NCI-H1694 (cell line): Measurements from ENCODE around the gene JAG1.
A peak's percentile ranks its signal among the peaks of the same experiment; 100 is the strongest.

Experiments
- DNase-seq: peaks from one replicate; lab custom pipeline; 2025; lab: John Stamatoyannopoulos, UW

The JAG1 gene

DNA sequence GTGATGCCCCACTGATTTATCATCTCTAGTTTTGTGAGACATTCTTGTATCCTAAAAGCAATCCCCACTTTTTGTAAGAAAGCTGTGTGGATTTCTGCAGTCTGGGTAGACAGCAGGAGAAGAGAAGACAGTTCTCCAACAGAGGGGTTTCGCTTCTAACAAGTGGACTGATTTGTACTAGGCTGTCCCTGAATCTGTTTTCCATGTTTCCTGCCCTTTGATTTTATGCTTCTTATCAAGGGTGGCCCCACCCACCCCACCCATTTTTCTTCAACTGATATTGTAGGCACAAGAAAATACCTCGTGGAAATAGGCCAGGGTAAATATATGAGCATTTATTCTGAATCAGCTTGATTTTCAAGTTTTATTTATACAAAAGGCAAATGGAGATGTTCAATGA, 25.7 kb upstream of the JAG1 start:
- no peak for DNase-seq

GRCh38 chr20:10696650-10697049, 22.9 kb upstream of the JAG1 start:
- DNase-seq = no peak

DNA sequence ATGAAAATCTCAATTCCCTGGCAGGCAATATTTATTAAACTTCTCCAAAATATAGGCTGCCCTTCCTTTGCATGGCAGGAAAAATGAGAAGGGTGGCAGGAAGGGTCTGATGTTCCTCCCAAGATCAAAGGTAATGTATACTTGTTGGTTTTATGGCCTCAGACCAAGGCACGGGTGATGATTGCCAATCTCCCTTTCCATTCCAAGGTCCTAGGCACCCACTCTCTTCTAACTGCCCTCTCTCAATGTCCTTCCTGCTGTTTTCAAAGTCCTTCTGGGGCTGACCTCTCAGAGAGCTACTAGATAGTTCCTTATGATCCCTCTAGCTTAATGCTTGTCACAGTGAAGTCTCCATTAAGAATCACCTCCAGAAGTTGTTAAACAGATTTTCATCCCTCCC, 15.6 kb upstream of the JAG1 start:
- no peak for DNase-seq

GRCh38 chr20:10687895-10688294, 14.1 kb upstream of the JAG1 start:
- DNase-seq = no peak

DNA sequence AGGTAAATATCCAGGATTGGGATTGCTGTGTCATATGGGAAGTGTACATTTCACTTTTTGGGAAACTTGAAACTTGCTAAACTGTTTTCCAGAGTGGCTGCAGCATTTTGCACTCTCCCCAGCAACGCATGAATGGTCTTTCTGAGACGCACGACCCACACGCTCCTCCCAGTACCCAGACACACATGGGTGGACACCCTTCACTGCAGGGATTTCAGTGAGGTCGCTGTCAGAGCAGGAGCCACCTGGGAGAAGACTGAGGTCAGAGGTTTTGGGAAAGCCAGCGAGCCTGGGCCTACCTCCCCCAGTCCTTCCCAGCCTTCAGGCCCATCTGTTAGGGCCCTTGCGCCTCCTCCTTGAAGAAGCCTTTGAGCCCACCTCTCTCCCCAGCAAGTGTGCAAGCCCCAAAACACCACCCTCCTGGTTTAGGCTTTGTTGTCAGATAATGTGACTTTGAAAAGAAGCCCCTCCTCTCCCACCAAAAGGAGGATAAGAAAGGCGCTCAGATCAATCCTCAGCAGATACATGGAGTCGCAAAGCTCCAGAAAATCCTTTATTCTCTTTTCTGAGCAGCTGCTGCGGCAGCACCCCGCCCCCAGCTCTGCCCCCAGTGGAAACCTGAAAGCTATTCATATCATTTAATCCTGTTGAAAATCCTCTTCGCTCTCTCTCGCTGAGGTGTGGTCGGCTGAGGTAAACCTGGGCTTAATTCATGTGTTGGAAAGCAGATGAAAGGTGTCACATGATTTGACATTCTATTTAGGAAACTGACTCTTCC, 12.7 kb upstream of the JAG1 start:
- DNase-seq = no peak

DNA sequence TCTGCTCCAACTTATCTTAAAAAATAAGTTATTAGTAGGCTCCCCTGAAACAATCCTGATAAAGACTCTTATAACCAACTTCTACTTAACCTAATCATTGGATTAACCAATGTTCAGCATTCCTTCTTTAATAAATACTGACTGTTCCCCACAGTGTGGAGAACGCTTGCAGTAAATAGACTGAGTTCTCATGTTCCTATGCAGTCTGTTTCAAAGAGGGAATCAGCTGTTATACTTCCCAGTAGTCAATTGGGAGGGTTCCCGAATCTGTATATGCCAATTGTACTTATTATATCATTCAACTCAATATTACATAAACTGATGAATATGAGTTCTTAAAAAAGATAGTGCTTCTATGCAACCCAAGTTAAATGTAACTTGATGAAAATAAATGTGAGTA, 9.7 kb upstream of the JAG1 start:
- no peak for DNase-seq

DNA sequence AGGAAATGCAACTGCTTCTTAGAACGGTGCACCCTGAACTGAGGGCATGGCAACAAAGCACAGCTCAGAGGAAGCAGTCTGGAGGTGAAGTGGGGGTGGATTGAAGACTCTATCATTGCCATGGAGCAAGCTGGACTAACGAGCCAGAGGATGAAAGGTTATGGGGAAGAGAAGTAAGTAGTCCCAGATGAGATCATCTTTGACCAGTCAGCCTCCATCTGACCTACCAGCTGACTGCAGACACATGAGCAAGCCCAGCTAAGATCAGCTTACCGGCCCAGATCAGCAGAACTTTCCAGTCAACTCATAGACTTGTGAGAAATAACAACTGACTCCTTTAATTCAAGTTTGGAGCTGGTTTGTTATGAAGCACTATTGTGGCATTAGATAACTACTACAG, 9.1 kb upstream of the JAG1 start:
- no peak for DNase-seq

- no peak for DNase-seq
Measured at GRCh38 chr20:10681494-10681893, 7.7 kb upstream of the JAG1 start.

- DNase-seq = no peak
Measured at GRCh38 chr20:10680571-10680970, 6.8 kb upstream of the JAG1 start.

GRCh38 chr20:10679269-10679668, 5.5 kb upstream of the JAG1 start:
- DNase-seq = no peak

- DNase-seq = no peak
Measured at GRCh38 chr20:10676518-10676917, 2.7 kb upstream of the JAG1 start.

DNA sequence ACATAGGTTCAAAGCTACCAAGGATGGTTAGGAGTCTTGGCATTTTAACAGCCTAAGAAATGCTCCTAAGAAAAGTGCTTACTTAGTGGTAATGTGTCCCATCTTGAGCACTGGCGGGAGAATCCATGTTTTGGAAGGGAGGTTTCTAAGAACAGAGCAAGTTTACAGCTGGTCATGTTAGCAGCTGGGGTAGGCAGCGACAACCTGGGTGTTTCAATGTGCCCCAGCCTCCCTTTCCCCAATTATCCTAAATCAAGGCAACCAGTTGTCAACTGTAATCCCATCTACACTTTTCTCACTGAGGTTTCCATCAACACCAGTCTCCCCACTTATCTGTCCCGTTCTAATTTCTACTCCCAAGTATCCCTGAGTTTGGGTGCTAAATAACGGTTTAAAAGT, 1.6 kb upstream of the JAG1 start:
- no peak for DNase-seq

DNA sequence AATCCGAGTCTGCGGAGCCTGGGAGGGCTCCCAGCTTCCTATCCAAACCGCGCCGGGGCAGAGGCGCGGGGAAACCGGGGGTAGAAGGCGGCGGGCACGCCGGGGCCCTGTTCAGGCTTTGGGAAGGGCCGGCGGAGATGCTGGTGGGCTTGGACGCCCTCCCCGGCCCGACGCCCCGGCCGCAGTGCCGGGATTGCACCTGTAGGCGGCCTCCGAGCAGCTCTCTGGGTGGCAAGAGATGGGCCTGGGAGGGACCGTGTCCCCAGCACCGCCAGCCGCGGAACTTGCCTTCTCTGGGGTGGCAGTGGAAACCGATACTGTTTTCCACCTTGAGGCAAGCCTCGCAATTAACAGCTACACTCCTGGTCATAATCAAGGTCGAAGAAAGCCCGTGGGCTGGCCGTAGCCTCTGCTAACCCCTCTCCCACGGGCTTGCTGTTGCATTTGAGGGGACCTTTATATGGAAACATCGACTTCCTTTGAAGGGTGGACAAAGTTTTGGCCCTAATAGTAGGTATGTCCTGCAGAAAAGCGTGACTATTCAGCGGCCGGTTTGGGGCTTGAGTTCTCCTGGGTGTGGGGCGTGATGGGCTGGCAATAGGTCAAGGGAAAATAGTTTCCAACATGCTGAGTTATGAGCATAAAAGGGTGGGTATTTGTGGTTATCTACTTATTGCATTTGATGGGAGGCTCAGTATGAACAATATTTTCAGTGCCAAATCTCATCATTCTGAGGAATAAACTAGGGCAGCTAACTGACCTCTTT, 1.1 kb upstream of the JAG1 start:
- DNase-seq = peak; percentile 35

GRCh38 chr20:10673176-10673841, 490 bp downstream of the JAG1 start:
- DNase-seq = no peak

DNA sequence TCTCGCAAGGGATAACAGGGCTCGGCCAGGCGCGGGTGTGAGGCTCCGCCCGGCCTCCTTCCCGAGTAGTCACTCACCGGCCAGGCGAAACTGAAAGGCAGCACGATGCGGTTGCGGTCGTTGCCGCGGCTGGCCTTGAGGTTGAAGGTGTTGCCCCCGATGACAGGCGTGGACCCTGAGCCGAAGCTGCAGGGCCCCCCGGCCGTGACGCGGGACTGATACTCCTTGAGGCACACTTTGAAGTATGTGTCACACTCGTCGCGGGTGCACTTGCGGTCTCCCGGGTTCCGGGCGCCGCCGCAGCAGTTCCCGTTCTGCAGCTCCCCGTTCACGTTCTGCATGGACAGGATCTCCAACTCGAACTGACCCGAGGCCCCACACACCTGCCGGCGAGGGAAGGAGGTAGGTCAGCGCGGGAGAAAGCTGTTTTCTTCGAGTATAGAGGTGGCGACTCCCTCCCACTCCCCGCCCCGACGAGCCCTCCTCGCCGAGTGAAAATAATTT, 1.1 kb downstream of the JAG1 start:
- DNase-seq = no peak

DNA sequence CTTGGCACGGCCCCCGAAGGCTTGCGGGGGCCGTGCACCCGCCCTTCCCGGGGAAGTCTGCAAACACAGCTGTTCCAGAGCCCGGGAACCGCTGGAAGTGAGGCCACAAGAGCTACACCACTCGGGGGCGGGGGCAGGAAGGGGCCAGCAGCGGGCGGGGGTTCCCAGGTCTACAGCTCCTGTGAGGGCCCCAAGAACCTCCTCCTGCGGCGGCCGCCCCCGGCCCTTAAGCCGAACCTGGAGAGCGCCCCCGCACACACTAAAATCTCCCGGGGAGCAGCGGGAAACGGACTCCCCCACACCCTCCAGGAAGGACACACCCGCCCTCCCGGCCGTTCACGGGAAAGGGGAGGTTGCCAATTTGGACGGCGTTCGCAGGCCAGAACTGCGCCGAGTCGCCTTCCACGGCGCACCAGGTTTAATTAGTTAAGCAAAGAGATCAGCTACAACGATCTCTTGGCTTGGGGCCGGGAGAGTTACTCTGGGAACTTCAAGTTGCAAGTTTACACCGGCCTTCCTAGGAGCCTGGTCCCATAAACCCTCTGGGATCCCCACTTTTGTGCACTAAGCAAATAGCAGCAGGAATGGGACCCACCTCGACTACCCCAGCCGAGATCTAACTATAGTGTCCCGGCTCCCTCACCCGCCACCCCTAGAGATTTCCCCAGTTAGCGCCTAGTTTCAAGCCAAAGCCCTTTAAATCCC, 1.7 kb downstream of the JAG1 start:
- DNase-seq = no peak

GRCh38 chr20:10671221-10671918, 2.4 kb downstream of the JAG1 start:
- DNase-seq = no peak

- DNase-seq = no peak
Measured at GRCh38 chr20:10670501-10671220, 3.1 kb downstream of the JAG1 start.

GRCh38 chr20:10669843-10670446, 3.9 kb downstream of the JAG1 start:
- DNase-seq = no peak

- DNase-seq = no peak
Measured at GRCh38 chr20:10668677-10669368, 5.0 kb downstream of the JAG1 start.
